CD4-positive, alpha-beta T cell treated with Interleukin-17A for 4 hours (primary cell): ENCODE results near the gene CBX6.
"Not testable (repeated sequence)": the region's sequence is repeated elsewhere in the genome, so short reads cannot be mapped to it uniquely, and the experiment has no call there.

ENCODE experiments used
- DNase-seq: peaks from one replicate; pipeline ENCODE4 v3.0.0-alpha.2; 2020; ENCODE audit warnings: mixed read lengths

The CBX6 gene

DNA sequence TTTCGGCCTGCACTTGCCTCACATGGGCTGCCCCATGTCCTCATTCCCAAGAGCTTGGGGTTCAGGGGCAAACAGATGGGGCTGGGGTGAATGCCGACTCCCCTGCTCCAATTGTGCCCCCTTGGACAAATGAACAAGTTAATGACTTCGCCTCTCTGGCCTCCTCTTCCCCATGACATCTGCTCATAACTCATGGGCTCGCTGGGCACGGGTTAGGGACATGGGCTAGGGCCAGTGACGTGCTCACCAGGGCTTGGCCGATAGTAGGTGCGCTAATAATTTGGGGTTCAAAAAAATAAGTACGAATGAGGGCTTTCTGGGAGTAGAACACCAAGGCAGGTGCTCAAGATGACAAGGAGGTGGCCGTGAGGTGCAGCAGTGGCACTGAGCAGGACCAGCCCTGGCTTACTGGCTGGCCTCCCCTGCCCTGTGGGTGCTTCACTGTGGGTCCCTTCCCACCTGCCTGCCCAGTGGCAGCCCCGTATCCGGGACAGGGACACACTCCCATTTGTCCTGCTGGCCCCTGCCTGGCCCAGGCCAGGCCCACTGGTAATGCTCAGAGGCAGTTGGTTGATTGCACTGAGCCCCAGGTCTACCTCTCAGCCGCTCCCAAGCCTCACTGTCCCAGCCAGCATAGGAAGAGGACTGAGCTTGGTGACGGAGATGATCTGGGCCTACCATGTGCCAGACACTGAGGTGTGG lies 12.3 kb downstream of the CBX6 start:
- no peak for DNase-seq

DNA sequence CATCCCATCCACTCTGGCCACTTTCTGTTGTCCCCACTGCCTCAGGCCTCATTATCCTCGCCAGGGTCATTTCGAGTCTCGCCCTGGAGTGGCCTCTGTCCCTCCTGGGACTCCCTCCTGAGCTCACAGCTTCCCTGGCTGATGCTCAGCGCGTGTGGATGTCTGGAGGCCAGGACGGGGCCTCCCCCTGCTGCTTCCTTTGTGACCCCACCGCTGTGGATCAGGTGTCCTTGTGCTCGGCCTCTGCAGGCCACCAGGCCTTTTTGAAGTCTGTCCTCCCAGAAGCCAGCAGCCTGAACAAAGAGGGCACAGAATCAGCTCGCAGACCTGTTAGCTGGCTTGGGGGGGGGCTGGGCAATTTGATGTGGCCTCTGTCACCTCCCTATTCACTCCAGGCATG lies 13.5 kb downstream of the CBX6 start:
- no peak for DNase-seq

DNA sequence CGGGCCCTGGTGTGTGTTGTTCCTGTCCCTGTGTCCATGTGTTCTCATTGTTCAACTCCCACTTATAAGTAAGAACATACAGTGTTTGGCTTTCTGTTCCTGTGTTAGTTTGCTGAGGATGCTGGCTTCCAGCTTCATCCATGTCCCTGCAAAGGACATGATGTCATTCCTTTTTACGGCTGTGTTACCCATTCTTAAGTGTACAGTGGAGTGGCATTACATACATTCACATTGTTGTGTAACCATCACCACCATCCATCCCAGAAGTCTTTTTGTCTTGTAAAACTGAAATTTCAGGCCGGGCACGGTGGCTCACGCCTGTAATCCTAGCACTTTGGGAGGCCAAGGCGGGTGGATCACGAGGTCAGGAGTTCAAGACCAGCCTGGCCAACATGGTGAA lies 17.5 kb downstream of the CBX6 start:
- not testable (repeated sequence) for DNase-seq

DNA sequence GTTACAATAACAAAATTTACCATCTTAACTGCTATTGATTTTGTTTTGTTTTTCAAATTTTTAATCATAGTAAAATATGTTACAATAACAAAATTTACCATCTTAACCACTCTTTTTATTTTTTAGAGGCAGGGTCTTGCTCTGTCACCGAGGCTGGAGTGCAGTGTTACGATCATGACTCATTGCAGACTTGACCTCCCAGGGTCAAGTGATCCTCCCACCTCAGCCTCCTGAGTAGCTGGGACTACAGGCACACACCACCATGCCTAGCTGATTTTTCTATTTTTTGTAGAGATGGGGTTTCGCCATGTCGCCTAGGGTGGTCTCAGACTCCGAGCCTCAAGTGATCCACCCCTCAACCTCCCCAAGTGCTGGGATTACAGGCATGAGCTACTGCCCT lies 18.1 kb downstream of the CBX6 start:
- DNase-seq = not testable (repeated sequence)

DNA sequence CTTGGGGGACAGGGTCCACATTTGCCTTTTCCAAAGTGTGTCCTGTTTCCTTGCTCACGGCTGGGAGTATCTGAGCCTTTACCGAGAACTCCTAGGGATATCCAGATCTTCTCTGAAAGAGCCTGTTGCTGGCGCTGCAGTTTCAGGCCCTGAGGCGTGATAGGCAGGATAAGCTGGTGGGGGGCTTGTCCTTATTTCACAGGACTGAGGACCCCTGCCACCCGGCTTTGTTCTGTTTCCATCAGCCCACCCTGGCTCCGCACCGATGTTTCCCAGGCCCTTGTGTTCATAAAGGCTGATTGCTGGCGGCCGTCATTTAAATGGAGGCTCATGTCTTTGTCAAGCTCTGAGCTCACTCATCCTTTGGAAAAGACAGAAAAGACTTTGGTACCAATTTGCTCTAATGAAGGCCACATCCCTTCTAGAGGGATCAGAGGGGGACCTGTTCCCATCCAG lies 18.8 kb downstream of the CBX6 start:
- no peak for DNase-seq

DNA sequence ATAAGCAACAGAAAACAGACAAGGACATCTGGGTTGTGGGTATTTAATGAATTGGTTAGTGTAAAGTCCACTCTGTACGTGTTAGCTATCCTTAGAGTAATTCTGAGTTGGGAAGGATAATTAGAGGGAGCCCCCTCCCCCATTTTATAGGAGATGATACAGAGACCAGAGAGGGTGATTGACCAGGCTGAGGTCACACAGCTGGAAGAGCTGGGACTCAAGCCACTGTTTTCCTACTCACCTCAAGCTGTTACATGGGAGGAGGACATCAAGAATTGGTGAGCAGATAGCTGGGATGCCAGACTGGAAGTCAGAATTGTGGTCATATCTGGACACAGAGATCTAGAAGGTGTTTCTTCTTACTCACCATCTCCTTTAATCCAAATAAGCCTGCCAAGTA lies 19.5 kb downstream of the CBX6 start:
- no peak for DNase-seq

DNA sequence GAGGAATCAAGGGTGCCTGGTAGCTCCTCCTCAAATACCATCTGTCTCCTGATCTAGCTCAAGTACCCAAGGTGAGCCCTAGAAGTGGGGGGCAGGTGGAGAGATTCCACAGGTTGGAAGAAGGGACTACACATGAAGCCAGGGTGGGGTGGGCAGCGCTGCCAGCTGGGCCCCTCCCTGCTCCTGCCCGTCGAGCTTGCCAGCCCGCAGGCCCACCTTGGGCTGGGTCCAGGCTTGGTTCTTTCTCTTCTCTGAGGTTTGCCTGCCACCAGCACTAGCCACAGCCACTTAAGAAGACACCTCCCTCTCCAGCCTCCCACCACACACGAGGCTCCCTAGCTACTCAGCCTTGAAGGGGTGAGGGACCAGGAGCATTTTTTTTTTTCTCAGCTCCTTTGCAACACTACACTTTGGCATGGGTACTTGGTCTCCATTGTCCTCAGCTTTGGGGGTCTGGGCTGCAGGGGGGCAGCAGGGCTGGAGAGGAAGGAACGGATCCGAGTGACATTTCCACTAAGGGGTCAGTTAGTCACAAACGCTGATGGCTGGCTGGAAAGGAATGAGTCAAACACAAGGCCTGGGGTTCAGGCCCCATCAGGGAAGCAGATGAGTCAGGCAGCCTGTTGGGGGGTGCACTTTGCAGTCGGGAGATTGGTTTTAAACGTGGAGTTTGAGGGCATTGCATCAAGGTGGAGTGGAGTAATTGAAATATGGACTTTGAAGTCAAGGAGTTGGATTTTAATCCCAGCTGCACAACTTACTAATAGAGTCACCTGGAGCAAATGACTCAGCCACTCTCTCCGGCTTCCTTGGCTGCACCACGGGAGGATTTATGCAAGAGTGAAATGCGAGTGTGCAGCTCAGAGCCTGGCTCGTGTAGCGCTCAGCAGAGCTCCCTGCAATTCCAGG lies 20.8 kb downstream of the CBX6 start:
- DNase-seq = no peak

DNA sequence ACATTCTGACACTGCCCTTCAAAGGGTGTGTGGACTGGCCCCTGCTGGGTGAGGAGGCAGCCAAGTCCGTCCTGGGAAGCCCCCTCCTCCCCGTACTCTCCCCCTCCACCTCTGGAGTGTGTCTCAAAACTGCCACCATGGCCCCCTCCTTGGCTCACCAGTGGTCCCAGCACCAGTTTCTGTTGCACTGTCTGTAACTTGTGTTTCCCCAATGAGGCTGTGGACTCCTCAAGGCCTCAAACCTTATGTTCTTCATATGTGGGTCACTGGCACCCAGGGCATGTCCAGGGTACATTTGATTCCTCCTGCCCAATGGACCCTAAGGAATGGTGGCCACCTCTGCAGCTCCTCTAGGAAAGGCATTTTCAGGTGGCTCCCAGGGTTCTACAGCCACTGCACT lies 21.6 kb downstream of the CBX6 start:
- no peak for DNase-seq

DNA sequence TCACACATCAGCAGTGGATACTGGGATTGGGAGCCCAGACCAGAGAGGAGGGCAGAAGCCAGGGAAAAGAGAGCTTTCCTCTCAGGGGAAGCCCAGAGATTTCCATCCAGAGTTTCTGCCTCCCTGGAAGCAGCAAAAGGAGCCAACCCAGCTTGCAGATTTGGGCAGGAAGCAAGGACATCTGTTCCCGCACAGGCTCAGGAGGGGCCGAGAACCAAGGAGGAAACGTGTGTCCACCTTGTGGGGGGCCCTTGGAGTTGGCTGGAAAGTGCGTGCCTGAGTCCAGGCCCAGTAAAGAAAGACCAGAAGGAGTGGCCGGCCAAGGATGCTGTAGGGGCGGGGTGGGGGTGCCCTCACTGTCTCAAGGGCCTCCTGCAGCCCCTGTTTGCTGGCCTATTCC lies 22.2 kb downstream of the CBX6 start:
- DNase-seq = no peak

DNA sequence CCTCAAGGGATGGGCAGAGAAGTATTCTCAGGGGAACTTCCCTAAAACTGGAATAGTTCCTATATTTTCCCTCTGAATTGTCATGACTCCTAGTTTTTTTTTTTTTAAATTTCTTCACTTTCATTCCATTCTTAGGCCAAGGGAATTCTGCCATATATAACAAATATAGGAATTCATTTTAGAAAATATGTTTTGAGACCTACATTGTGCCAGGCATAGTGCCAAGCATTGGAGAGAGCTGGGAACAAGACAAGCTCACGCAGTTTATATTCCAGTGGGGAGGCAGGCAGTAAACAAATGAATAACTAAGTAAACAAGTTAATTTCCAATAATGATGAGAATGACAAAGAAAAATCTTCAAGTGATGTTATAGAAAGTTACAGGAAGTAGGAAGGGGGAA lies 25.6 kb downstream of the CBX6 start:
- DNase-seq = no peak

DNA sequence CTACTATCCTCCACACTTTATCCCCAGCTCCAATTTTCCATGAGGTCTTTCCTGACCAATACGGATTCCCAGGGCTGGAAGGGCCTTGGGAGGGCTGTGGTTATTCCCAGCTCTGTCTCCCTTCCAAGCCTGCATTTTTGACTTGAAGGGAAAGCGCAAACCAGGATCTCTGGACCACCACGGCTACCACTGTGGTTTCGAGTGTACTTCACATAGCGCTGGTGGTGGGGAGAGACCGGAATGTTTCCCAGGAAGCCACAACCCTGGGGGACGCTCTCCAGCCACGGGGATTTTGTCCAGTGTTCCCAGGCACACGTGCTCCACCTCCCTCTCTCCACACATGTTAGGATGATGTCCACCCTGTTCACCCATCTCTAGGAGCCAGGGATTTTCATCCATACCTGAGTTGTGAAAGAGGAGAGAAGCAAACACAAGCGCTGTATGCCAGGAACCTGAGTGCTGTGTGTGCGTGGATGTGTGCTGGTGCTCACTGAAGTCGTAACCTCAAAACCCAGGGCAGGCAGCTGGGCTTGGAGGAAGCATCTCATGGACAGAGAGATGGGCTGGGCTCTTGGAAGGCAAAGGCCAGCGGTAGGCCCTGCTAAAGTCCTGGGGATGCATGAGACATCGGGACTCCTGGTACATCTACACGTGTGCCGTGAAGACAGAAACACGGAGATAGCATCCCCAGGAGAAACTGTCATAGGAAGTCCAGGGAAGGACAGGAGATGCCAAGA lies 26.8 kb downstream of the CBX6 start:
- no peak for DNase-seq

DNA sequence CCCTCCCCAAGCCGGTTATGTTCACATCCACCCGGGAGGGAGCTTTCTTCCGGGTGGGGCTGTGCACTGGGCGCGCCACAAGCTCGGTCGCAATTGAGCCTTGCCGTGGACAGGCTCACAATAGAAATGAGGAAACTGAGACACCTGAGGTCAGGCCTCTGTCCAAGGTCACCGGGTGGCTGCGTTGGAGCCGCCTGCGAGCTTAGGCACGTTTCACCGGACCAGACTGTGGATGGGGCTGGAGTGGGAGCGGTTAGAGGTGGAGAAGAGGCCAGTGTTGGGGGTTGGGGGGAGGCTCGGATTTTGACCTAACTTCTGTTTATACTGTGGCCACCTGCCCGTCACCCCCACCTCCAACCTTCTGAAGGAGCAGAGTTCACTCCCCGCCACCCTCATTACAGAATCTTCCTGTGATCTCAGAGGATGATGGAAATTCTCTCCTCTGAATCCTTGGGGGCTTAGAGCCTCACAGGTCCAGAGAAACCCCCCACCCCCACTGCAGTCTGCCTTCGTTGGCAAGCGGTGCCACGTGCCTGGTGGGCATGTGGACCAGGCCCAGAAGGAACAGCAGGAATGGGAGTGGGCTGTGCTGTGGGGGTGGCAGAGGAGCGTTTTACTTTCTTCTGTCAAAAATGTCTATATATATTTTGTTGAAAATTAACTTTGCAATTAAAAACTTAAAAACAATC lies 27.6 kb downstream of the CBX6 start:
- DNase-seq = no peak

DNA sequence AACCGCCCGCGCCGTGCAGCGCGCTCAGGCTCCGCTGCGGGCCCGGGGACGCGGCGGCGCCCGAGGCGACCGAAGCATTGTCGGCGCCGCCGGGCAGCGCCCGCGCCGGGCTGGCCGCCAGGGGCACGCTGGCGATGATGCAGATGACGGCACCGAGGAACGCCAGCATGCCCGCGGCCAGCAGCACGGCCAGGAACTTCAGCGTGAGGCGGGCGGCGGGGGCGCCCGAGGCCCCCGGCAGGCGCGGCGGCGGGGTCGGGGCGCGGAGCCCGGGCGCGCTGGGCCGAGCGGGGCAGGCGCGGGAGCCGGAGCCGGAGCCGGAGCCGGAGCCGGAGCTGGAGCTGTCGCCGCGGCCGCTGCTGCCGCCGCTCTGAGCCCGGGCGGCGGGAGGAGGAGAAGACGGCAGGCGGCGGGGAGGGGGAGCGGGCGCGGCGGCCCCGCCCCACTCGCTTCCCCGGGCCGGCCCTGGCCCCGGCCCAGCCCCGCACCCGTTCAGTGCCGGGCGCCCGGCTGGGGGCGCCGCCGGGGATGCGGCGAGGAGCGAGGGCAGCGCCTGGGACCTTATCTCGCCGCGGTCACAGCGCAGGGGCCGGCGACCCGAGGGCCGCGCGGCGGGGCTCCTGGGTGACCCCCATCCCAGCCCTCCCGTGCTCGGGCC lies 28.2 kb downstream of the CBX6 start, which contains the start of gene NPTXR:
TSS of gene NPTXR (minus strand) at position 372 of the 658 bp plus-strand sequence.
- DNase-seq = peak; percentile 66

DNA sequence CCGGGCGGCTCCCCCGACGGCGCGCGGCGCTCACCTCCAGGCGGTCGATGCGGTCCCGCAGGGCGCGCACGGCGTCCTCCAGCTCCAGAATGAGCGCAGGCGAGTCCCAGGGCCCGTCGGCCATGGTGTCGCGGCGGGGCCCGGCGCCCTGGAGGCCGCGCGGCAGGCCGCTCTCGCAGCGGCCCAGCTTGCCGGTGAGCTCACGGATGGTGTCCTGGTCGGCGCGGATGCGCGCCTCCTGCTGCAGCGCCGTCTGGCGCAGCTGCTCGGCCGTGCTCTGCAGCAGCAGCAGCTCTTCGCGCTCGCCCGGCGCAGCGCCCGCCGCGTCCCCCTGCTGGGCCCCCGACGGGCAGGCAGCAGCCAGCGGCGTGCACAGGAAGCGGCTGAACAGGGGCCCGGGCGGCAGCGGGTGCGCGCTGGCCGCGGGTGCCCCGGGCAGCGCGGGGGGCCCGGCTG lies 28.8 kb downstream of the CBX6 start:
- DNase-seq = peak; percentile 66

DNA sequence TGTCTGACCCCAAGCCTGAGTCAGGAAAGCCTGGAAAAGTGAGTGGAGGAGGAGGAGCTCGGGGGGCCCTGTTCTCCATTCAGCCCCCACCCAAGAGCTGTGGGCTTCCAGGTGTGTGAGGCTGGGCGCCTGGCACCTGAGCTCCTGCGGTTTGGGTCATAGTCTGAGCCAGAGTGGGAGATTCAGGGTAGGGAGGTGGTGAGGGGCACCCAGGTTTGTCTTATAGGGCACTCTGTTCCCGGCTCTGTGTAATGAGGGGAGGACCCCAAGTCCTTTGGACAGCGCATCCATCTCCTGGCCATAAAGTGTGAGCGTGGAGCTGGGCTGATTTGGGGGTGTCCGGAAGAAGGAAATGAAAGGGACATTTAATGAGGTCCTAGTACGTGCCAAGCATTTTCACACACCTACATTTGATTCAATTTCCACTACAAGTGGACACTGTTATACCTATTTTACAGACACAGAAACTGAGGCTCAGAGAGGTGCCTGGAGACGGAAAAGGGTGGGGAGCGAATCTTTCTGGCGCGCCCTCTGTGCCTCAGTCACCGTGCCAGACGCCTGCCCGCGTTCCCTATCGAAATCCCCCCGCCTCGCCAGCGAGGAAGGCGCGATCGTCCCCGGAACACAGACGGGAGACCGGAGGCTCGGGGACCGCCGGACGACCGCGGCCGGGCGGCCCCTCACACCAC lies 29.4 kb downstream of the CBX6 start:
- no peak for DNase-seq

DNA sequence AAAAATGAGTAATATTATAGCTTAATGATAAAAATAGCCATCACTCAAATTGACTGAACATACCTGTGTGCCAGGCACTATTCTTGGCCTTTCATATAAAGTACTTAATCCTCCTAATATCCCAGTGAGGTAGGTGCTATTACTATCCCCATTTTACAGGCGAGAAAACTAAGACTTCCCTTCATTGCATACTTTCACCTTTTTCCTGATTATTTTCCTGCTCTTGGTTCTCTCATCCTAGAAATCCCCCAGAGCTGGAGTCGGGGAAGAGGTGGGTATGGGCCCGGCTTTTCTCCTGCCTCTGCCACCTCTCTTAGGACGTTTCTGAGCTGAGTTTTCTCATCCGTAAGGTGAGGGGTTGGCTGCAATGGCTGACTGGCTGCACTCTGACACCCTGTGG lies 30.4 kb downstream of the CBX6 start:
- DNase-seq = no peak

DNA sequence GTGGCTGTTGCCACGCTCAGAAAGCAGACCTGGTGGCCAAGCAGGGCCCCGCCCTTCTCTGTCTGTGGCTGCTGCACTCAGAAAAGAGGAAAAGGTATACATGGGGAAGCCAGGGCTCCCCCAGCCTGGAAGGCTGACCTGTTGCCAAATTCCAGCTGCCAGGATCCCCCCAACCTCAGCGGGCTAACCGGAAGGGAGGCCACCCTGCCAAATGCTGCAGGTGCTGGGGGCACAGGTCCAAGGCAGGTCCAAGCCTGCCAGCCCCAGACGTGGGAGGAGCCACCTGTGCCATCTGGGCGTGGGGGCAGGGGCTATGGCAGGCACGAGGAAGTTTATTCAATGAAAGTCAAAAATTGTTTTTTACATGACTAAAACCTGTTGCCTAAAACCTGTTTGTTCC lies 30.8 kb downstream of the CBX6 start:
- DNase-seq = no peak

DNA sequence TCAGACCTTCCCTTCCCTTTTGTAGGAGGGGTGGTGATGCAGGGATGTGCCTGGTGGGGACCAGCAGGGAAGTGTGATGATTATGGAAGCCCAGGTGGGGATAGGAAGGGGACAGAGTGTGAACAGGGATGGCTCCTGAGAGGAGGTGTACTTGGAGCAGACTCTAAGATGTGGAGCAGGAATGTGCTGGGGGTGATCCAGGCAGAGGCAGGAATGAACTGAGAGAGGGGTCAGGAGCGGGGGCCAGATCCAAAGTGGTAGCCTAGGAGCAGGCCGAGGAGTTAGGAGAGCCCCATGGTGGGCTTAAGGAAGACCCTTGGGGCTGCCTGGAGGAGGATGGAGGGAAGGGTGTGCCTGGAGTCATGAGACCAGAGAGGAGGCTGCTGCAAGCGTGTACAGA lies 31.9 kb downstream of the CBX6 start:
- no peak for DNase-seq

DNA sequence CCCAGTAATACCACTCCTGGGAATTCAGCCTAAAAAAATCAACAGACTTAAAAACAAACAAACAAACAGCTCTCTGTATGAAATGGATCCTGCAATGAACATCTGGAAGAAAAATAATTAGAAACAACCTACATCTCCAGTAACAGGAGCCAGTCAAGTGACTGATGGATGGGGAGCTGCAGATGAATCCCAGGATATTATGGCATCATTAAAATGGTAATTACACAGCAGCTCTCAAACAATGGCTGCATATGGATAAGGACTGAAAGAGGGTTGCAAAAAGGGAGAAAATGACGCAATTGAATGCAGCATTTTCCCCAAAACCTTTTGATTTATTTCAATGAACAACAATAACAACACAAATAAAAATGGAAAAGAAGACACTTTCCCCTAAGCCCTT lies 32.3 kb downstream of the CBX6 start:
- no peak for DNase-seq

DNA sequence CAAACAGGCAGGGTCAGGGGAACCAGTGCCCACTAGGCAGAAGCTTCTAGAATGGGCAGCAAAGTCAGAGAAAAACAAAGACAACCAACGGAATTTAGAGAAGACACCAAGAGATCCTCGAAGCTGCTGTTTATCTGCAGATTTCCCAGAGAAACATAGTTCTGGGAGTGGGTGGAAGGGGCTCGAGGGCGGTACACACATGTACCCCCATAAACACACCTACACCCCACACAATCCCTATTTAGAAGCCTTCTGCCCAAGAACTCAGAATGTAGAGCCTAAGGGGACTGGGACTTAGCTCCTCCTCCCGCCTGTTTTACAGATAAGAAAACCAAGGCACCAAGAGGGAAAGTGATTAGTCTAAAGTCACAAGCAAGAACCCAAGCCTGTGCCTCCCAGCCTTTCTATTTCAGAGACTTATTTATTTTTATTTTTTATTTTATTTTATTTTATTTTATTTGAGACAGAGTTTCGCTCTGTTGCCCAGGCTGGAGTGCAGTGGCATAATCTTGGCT lies 34.5 kb downstream of the CBX6 start:
- no peak for DNase-seq

DNA sequence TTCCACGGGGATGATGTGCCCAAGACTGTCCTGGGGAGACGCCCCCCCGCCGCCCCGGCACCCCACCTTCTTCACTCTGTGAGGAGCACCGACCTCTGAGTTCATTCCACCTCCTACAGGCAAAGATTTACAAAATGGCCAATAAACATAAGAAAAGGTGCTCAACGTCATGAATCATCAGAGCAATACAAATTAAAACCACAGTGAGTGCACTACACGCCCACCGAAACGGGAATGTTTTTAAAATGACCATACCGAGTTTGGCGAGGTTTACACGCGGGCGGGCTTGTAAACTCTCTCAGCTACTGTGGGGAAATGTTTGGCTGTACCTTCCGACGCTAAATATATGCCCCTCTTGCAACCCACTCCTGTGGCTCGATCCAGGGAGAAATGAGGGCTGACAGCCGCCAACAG lies 36.1 kb downstream of the CBX6 start:
- no peak for DNase-seq
